GM20000 (cell line): ENCODE results near the gene BMP6.

Experiments
- DNase-seq: peaks from one replicate; pipeline ENCODE4 v3.0.0; 2012; ENCODE audit warnings: low spot score
- TF ChIP-seq, protein P1 (sequence below): IDR thresholded peaks from 2 replicates; pipeline ENCODE4 v1.5.1; 2012; ENCODE audit warnings: mild to moderate bottlenecking, control low read depth; ENCODE audit errors: extremely low read depth, missing control alignments

BMP6 gene

GRCh38 chr6:7878401-7878964, 152.6 kb downstream of the BMP6 start:
- TF ChIP-seq, protein P1, sequence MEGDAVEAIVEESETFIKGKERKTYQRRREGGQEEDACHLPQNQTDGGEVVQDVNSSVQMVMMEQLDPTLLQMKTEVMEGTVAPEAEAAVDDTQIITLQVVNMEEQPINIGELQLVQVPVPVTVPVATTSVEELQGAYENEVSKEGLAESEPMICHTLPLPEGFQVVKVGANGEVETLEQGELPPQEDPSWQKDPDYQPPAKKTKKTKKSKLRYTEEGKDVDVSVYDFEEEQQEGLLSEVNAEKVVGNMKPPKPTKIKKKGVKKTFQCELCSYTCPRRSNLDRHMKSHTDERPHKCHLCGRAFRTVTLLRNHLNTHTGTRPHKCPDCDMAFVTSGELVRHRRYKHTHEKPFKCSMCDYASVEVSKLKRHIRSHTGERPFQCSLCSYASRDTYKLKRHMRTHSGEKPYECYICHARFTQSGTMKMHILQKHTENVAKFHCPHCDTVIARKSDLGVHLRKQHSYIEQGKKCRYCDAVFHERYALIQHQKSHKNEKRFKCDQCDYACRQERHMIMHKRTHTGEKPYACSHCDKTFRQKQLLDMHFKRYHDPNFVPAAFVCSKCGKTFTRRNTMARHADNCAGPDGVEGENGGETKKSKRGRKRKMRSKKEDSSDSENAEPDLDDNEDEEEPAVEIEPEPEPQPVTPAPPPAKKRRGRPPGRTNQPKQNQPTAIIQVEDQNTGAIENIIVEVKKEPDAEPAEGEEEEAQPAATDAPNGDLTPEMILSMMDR = no peak
- DNase-seq = no peak

- TF ChIP-seq, protein P1 = no peak
Observed at GRCh38 chr6:7879043-7879442, 153.1 kb downstream of the BMP6 start.

GRCh38 chr6:7879579-7879978, 153.7 kb downstream of the BMP6 start:
- DNase-seq = no peak
- TF ChIP-seq, protein P1 = no peak

More at GRCh38 chr6:7879043-7879442, 153.1 kb downstream of the BMP6 start:
- DNase-seq = no peak

- TF ChIP-seq, protein P1 = no peak
Observed at GRCh38 chr6:7879980-7880717, 154.2 kb downstream of the BMP6 start.

DNA sequence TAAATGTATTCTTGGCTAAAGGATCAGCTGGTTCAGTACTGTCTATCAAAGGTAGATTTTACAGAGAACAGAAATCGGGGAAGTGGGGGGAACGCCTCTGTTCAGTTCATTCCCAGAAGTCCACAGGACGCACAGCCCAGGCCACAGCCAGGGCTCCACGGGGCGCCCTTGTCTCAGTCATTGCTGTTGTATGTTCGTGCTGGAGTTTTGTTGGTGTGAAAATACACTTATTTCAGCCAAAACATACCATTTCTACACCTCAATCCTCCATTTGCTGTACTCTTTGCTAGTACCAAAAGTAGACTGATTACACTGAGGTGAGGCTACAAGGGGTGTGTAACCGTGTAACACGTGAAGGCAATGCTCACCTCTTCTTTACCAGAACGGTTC, 154.8 kb downstream of the BMP6 start:
- no peak for DNase-seq
- TF ChIP-seq, protein P1 = no peak

More at GRCh38 chr6:7879980-7880717, 154.2 kb downstream of the BMP6 start:
- no peak for DNase-seq

GRCh38 chr6:7881765-7882500, 156.0 kb downstream of the BMP6 start:
- TF ChIP-seq, protein P1 = no peak
- DNase-seq = no peak

- DNase-seq = no peak
- TF ChIP-seq, protein P1 = no peak
Observed at GRCh38 chr6:7882505-7883257, 156.8 kb downstream of the BMP6 start.
